GM12878 (cell line): ENCODE data around the gene FAHD2A. TPM values are rescaled to one million over a fixed set of nuclear protein-coding genes. Genes with fewer than 3 reads are reported as not detected.

Source experiments
- ATAC-seq: fragments of 200-7000 bp; cut with Tn5 transposase; 3 replicates; pipeline ENCODE4 v1.9.1; 2020; ENCODE audit warnings: mild to moderate bottlenecking, moderate library complexity
- BruUV-seq: library from RNA; stranded (reverse); fragments of 400-500 nt; replicated peaks from 2 replicates; lab custom pipeline; 2021; lab: Mats Ljungman, UMichigan
- CTCF ChIA-PET: fragments of 300-600 bp; sonication (Branson Sonifier 250); formaldehyde crosslinking; extraction: SDS; loops from one replicate; lab custom pipeline; 2021; ENCODE audit warnings: inconsistent platforms; lab: Yijun Ruan, JAX
- POLR2A ChIA-PET: fragments of 350-600 bp; formaldehyde crosslinking; extraction: SDS; loops from one replicate; lab custom pipeline; 2021; ENCODE audit warnings: inconsistent platforms; lab: Charles Lee
- RAD21 ChIA-PET: fragments of 300-600 bp; sonication (Branson Sonifier 250); formaldehyde crosslinking; loops from one replicate; lab custom pipeline; 2023; ENCODE audit warnings: antibody characterized with exemption; ENCODE audit not compliant: unreplicated experiment; lab: Charles Lee
- SMC1A ChIA-PET: fragments of 300-600 bp; sonication (Branson Sonifier 250); formaldehyde crosslinking; loops from one replicate; lab custom pipeline; 2023; ENCODE audit not compliant: unreplicated experiment, uncharacterized antibody; lab: Charles Lee
- DNase-seq: peaks from one replicate; pipeline ENCODE4 v3.0.0-alpha.2; 2011; ENCODE audit warnings: low read depth, low spot score
- FAIRE-seq: peaks from 3 replicates; lab custom pipeline; 2011; peaks lifted over from hg19 to GRCh38; lab: Jason Lieb, UNC
- H2AFZ ChIP-seq: 2 replicates; pipeline ENCODE4 v1.6.0; 2011; ENCODE audit warnings: low read depth, low read length, control low read depth; ENCODE audit not compliant: control insufficient read depth
- H3K27ac ChIP-seq: 2 replicates; pipeline ENCODE4 v1.5.1; 2011; ENCODE audit warnings: control low read depth; ENCODE audit not compliant: control insufficient read depth, insufficient read depth
- H3K27me3 ChIP-seq, 2 experiments: replicated peaks in 1 of 2; 2 replicates each; pipeline versions ENCODE4 v1.6.0 to v1.6.1; 2011; ENCODE audit warnings: low read length in 1 of 2; ENCODE audit not compliant: control insufficient read depth in 2 of 2, insufficient read depth in 2 of 2
- H3K36me3 ChIP-seq, 2 experiments: 2 replicates each; pipeline ENCODE4 v1.5.1; 2011; ENCODE audit warnings: low read length in 1 of 2; ENCODE audit not compliant: control insufficient read depth in 2 of 2, insufficient read depth in 2 of 2
- H3K4me1 ChIP-seq: 2 replicates; pipeline ENCODE4 v1.6.1; 2011; ENCODE audit warnings: mild to moderate bottlenecking, low read length, moderate library complexity, mixed read lengths; ENCODE audit not compliant: control insufficient read depth, insufficient read depth
- H3K4me2 ChIP-seq: 2 replicates; pipeline ENCODE4 v1.6.0; 2011; ENCODE audit warnings: control low read depth; ENCODE audit not compliant: control insufficient read depth, insufficient read depth
- H3K4me3 ChIP-seq: fragments of 200-600 bp; sonication (generic); 2 replicates; pipeline ENCODE4 v1.5.1; 2016
- H3K79me2 ChIP-seq: 2 replicates; pipeline ENCODE4 v1.6.0; 2011; ENCODE audit warnings: low read length; ENCODE audit not compliant: control insufficient read depth, insufficient read depth
- H3K9ac ChIP-seq: 2 replicates; pipeline ENCODE4 v1.8.0; 2011; ENCODE audit warnings: low read length, control low read depth, mixed read lengths; ENCODE audit not compliant: control insufficient read depth, insufficient read depth
- H3K9me3 ChIP-seq: replicated peaks from 3 replicates; pipeline ENCODE4 v1.5.1; 2011; ENCODE audit warnings: mild to moderate bottlenecking, low read length; ENCODE audit not compliant: control insufficient read depth, insufficient read depth
- H4K20me1 ChIP-seq: 2 replicates; pipeline ENCODE4 v1.6.0; 2011; ENCODE audit not compliant: control insufficient read depth, insufficient read depth
- CHD4 ChIP-seq: fragments of 200-600 bp; sonication (generic); IDR thresholded peaks from 2 replicates; pipeline ENCODE4 v1.6.1; 2016; ENCODE audit warnings: mild to moderate bottlenecking
- CUX1 ChIP-seq: IDR thresholded peaks from 2 replicates; pipeline ENCODE4 v1.6.1; 2012; ENCODE audit warnings: improper control_type of control experiment, low read depth, low read length; ENCODE audit not compliant: insufficient replicate concordance
- ELK1 ChIP-seq: IDR thresholded peaks from 2 replicates; pipeline ENCODE4 v1.6.1; 2012; ENCODE audit warnings: low read depth, low read length, improper control_type of control experiment
- HDAC6 ChIP-seq: fragments of 200-600 bp; sonication (generic); IDR thresholded peaks from one replicate; pipeline ENCODE4 v1.8.0; 2017; ENCODE audit warnings: antibody characterized with exemption; ENCODE audit not compliant: unreplicated experiment
- MEF2A ChIP-seq: IDR thresholded peaks from 2 replicates; pipeline ENCODE4 v1.6.1; 2011; ENCODE audit warnings: low read depth, mild to moderate bottlenecking, low read length, moderate library complexity; ENCODE audit not compliant: insufficient read depth
- PRDM15 ChIP-seq: fragments of 450-650 bp; formaldehyde crosslinking; IDR thresholded peaks from 2 replicates; pipeline ENCODE4 v1.4.0; 2020; ENCODE audit warnings: mild to moderate bottlenecking, moderate library complexity
- SKIL ChIP-seq: fragments of 450-650 bp; IDR thresholded peaks from 2 replicates; pipeline ENCODE4 v1.6.1; 2017; ENCODE audit warnings: mild to moderate bottlenecking, low read depth, inconsistent platforms; ENCODE audit not compliant: poor library complexity, severe bottlenecking
- SMC3 ChIP-seq: IDR thresholded peaks from 2 replicates; pipeline ENCODE4 v1.6.1; 2011; ENCODE audit warnings: low read length, improper control_type of control experiment, borderline replicate concordance
- SUZ12 ChIP-seq: fragments of 200-600 bp; sonication (generic); IDR thresholded peaks from one replicate; pipeline ENCODE4 v1.6.1; 2018; ENCODE audit warnings: antibody characterized with exemption, mild to moderate bottlenecking; ENCODE audit not compliant: unreplicated experiment
- TARDBP ChIP-seq: IDR thresholded peaks from 2 replicates; pipeline ENCODE4 v1.6.1; 2016; ENCODE audit warnings: borderline replicate concordance
- WGBS: methylation state at CpG from one replicate; pipeline ENCODE4 v1.1.6; 2016; ENCODE audit warnings: low lambda C conversion rate; ENCODE audit not compliant: insufficient replicate concordance, insufficient coverage; ENCODE audit errors: missing lambda C conversion rate; 5-methylcytosine and 5-hydroxymethylcytosine counted together
- in situ Hi-C: fragments of 300-500 bp; cut with MboI; formaldehyde crosslinking; loops from 9 replicates; pipeline ENCODE4 v1.14.3; 2018; ENCODE audit warnings: mixed read lengths
- intact Hi-C: fragments of 100-400 bp; cut with micrococcal nuclease; formaldehyde crosslinking; loops from one replicate; pipeline ENCODE4 v1.14.2; 2022; ENCODE audit not compliant: unreplicated experiment
- polyA plus RNA-seq, 11 experiments: library from polyadenylated mRNA; depleted of rRNA in 4 of 11; unstranded in 6 of 11; stranded (reverse) in 5 of 11; fragments of >200 nt; fragmentation: Nextera tagmentation in 4 of 11; fragmentation: Illumina TruSeq in 1 of 11; extraction: Ambion mirVana in 4 of 11; extraction: Trizol in 1 of 11; gene quantifications; 1 replicate in 1 of 11; 2 replicates in 10 of 11; pipeline versions ENCODE4 v1.2.1 to v1.2.3, GENCODE V29; 2011 to 2016; ENCODE audit warnings: inconsistent platforms in 2 of 11, missing spikeins in 2 of 11, low read depth in 1 of 11
- total RNA-seq, 4 experiments: library from RNA; depleted of rRNA in 3 of 4; stranded (reverse); fragments of >200 nt in 3 of 4; fragmentation: Illumina TruSeq in 1 of 4; extraction: Trizol in 1 of 4; gene quantifications; 2 replicates each; pipeline versions ENCODE4 v1.2.1 to v1.2.3, GENCODE V29; 2013 to 2021

FAHD2A gene
- total and polyA plus RNA-seq, 10 of the 15 experiments (the other 5 are each of a cell fraction or from before 2014, with no cell fraction given), result 11.2 to 38.2 (median 25.1) TPM

GRCh38 chr2:95384854-95385569 lies 17.5 kb upstream of the FAHD2A start:
- DNase-seq, result no peak
- Histone ChIP-seq H3K9me3 (no peaks in the 10 kb centered on the region), H3K4me3 (no peak overlapping the region), H4K20me1 (no peaks in the 10 kb centered on the region), H3K4me2 (no peak overlapping the region), H3K4me1 (no peaks in the 10 kb centered on the region), H3K27me3 (no peaks in the 10 kb centered on the region; a peak in 2 of 4 replicates), H2AFZ (no peak overlapping the region), H3K27ac (no peak overlapping the region), H3K36me3 (no peaks in the 10 kb centered on the region), H3K79me2 (no peaks in the 10 kb centered on the region), H3K9ac (no peak overlapping the region)
- ChIA-PET CTCF (interaction anchor here (0.7 kb wide), 1 partner anchor 9 kb away, joined by 3 read pairs; no protein-coding TSS in a partner anchor), RAD21 (no interaction called here), POLR2A (no interaction called here), SMC1A (no interaction called here)
- no peak for ATAC-seq
- 29% methylated on average over 12 of the region's 12 CpGs for WGBS
- intact Hi-C loops, result no loop called here
- in situ Hi-C loops, result no loop called here
- no peak for FAIRE-seq
- BruUV-seq, result no TSS peak
- TF ChIP-seq CHD4 (no peak), CUX1 (no peak), SMC3 (no peak), ELK1 (no peak), MEF2A (no peak), SKIL (no peak), SUZ12 (no peak), PRDM15 (CRISPR knock-in tag) (no peak), HDAC6 (no peak), TARDBP (no peak)
